Suppressor macrophage treated with lipopolysaccharide for 1 hour (primary cell): ENCODE measurements around the gene AARS2.

Experiments used
- DNase-seq, 3 donors: peaks; one replicate each; pipeline ENCODE4 v3.0.0-alpha.2; 2020 to 2022

Gene AARS2

DNA sequence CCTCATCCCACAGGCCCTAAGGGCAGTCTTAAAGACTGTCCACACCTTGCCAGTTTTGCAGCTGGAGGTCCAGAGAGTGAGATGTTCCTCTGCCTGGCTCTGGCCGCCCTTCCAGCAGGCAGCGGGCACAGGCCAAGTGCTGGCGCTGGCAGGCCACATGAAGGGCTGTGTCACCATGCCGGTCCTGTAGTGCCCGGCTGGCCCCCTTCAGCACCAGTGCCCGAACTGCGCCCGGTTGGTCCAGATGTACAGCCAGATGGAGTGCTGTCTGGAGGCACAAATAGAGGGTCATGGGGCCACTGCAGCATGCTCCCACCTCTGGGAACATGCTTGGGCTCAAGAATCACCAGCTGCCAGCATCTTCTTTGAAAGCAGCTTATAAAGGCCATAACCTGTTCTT, 51.6 kb downstream of the AARS2 start:
- no peak for DNase-seq

GRCh38 chr6:44260451-44261297, 52.5 kb downstream of the AARS2 start:
- DNase-seq: no peak

DNA sequence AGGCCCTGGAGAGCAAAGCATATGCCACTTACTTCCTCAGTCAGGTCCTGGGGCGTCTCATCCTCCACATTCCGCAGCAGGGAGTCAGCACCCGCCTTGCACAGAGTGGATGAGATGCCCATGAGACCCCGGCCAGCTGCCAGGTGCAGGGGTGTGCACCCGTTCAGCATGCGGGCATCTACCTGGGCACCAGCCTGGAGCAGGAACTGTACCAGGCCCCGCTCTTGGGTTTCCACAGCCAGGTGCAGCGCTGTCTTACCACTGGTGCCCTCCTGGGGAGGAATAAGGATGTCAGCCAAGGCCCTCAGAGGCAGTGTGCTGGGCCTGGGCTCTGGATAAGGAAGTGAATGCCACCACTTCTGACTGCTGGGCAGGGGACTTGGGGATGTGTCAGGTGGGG, 53.1 kb downstream of the AARS2 start:
- DNase-seq: no peak

DNA sequence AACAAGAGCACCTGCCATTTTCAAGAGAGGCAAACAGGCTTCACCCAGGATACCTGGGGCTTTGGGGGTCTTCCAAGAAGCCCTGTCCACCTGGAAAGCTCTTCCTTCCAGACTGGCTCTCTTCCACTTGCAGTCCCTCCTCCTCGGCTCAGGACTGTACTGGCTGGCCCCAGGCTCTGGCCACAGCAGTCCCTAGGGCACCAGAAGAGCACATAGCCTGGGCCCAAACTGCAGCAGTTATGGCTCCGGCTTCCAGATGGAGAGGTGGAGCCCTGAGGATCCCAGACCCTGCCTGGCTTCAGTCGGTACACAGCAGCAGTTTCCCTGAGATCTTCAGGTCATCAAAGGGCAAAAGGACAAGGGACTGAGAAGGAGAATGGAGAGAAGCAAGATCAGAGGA, 54.2 kb downstream of the AARS2 start:
- DNase-seq: no peak

GRCh38 chr6:44258325-44258863, 54.8 kb downstream of the AARS2 start:
- DNase-seq: no peak

DNA sequence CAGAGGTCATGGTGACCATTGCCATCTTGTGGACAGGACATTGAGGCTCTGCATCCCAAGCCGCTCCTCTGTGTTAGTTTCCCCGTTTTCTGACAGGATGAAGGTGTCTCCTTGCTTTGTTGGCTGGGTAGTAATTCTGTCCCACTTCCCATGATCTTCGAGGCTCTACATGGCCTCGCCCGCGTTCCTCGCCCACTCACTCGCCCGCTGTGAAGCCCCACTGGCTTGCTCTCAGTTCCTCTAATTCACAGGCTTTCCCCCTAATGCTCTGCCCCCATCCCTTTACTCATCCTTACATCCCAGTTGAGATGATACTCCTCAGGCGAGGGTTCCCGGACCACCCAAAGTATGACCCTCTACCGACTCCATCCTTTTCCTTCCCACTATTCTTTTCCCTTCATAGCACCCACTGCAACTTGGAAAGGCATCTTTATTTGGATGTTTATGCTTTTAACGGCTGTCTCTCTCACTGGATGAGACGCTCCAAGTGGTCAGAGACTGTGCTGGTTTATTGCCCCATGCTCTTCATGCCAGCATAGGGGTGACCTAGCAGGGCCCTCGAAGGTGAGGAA, 55.3 kb downstream of the AARS2 start:
- peak; percentile 84 to 90 (median 89) for DNase-seq

DNA sequence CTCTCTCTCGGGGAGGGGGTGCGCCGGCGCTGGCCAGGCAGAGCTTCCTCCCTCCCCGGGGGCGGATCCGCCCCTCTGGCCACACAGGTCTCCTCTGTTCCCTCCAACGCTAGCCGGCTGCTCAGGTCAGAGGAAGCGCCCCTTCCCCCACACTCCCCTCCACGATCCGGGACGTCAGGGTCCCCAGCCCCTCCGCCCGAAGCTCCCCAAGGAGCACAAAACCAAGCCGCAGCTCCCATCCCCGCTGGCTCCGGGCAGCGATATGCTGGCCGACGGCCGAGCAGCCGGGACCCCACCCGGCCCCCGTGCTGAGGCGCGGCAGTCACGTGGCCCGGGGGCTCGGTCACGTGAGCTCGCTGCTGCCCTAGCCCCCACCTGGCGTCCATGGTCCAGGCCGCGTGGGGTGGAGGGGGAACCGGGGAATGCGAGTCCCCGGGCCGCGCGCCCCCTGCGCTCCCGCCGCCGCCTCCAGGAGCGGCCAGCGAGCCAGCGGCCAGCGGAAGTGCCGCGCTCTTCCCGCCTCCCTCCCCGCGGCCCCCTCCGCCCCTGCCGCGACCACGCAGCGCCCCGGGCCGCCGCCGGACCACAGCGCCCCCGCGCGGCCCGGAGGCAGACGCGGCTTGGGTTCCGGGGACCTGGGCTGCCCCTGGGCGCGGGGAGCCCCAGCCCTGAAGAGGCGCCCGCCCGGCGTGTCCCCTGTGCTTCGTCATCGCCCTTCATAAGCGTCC, 56.0 kb downstream of the AARS2 start, which contains the start of gene SLC35B2:
TSS of gene SLC35B2 (minus strand) at position 504 of the 728 bp plus-strand sequence. CDS start at position 386, 118 bp downstream.
- DNase-seq: peak; percentile 83 to 90 (median 84)

GRCh38 chr6:44256775-44257024, 56.4 kb downstream of the AARS2 start:
- no peak for DNase-seq

DNA sequence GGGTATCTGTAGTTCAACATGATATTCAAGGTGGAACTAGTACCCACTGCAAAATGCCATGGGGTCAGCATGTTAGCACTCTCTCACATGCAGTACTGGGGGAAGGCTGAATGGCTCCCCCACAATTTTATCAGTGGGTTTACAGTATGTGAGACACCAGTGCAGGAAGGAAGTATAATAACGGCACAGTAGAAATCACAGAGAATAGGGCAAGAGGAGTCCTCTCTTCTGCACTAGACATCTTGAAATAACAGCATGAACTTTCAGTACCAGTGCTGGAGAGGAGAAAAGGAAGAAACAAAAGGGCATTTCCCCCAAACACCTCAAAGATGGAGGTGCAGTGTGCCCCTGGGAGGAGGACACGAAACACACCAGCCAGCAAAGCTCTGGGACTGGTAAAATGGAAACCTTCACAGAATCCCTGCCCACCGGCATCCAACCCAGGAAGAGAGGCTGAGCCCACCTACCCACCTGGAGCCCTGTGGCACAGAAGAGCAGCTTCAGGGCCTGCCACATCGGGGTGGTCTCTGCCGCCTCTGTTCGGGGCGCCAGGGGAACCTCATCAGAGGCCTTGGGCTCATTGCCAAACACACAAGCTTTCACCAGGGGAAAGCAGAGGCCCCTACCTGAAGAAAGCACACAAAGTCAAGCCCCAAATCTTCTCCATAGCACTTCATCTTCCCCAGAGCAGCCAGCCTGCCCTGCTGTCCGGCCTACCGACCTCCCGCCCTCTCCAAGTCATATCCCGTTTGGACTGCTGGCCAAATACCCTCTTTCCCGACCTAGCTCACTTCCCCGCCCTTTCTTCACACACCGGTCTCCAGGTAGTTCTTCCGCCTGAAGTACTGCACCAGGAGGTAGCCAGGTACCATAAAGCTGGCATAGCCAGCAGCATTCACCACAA, 57.0 kb downstream of the AARS2 start:
- no peak for DNase-seq

- no peak for DNase-seq
Measured at GRCh38 chr6:44255105-44255808, 57.9 kb downstream of the AARS2 start.

- no peak for DNase-seq
Measured at GRCh38 chr6:44254191-44255104, 58.7 kb downstream of the AARS2 start.

- DNase-seq: peak; percentile 51 to 78 (median 60)
Measured at GRCh38 chr6:44253307-44254101, 59.6 kb downstream of the AARS2 start.

- no peak for DNase-seq
Measured at GRCh38 chr6:44251576-44252524, 61.3 kb downstream of the AARS2 start.

DNA sequence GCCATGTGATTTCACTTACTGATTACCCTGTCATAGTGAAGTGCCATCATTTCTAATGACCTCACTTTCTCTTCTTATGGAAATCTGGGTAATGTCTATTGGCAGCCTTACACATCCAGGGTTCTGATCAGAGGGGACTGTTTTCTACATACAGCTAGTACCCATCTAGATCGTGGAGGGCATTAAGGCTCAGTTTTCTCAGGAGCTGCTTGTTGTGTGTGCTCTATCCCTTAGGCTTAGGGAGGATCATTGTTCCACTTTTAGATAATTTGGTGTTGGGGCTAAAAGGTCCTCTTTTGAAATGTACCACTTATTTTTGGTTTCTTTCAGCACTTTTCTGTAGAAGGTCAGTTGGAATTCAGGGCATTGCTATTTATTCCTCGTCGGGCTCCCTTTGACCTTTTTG, 62.4 kb downstream of the AARS2 start:
- no peak for DNase-seq

DNA sequence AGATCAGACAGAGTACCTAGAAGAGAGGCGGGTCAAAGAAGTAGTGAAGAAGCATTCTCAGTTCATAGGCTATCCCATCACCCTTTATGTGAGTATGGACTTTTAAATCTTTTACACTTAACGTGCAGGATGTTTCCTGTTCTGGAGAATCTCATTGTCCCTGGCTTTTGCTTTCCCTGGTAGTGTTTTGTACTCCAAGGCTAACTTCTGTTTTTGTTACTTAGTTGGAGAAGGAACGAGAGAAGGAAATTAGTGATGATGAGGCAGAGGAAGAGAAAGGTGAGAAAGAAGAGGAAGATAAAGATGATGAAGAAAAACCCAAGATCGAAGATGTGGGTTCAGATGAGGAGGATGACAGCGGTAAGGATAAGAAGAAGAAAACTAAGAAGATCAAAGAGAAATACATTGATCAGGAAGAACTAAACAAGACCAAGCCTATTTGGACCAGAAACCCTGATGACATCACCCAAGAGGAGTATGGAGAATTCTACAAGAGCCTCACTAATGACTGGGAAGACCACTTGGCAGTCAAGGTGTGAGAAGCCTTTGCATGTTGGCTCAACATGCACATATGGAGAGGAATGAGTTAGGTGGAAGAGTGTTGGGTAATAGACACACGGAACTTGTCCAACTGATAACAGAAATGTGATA, 63.0 kb downstream of the AARS2 start:
- DNase-seq: no peak
